ENCODE results near the gene FOXN3. TPM values are rescaled to one million over a fixed set of nuclear protein-coding genes. Genes with fewer than 3 reads are reported as not detected.

The FOXN3 gene
- total and polyA plus RNA-seq, 9 donors, result 56.9 to 172 (median 99.2) TPM

DNA sequence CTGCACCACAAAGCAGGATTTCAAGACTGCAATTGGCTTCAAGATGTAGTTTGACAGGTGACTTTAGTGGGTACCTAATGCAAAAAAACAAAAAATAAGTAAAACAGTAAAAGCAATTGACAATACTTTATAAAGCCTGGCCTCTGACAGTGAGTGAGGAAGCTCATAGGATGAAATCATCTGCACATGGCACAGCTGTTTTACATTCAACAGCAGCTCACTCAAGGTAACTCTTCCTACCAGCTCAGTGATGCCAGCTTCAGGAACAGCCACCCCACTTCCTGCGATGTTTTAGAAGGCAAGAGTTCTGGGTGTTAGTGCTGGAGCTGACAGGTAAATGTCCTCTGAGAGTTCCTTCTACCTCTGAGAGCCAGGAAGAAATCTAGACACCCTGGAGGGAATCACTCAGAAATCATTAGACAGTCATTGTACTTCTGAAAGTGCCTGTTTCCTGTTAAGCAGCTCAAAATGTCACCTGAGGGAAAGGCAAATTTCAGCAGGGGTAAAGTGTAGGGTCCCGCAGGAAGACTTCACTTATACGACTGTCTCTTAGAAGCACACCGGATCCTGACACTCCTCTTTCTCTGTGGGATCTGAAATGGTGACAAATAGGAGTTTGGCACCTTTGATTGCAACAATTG is 99.9 kb downstream of the FOXN3 start:
- H3K27ac ChIP-seq, result no peak overlapping the region
- no peak for TF ChIP-seq EP300 (IDR thresholded peaks at IDR 0.05)
- no peak for TF ChIP-seq POLR2A (IDR thresholded peaks at IDR 0.05)
- TF ChIP-seq, protein P1, sequence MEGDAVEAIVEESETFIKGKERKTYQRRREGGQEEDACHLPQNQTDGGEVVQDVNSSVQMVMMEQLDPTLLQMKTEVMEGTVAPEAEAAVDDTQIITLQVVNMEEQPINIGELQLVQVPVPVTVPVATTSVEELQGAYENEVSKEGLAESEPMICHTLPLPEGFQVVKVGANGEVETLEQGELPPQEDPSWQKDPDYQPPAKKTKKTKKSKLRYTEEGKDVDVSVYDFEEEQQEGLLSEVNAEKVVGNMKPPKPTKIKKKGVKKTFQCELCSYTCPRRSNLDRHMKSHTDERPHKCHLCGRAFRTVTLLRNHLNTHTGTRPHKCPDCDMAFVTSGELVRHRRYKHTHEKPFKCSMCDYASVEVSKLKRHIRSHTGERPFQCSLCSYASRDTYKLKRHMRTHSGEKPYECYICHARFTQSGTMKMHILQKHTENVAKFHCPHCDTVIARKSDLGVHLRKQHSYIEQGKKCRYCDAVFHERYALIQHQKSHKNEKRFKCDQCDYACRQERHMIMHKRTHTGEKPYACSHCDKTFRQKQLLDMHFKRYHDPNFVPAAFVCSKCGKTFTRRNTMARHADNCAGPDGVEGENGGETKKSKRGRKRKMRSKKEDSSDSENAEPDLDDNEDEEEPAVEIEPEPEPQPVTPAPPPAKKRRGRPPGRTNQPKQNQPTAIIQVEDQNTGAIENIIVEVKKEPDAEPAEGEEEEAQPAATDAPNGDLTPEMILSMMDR (IDR thresholded peaks at IDR 0.05), result no peak
- no peak overlapping the region for H3K4me3 ChIP-seq
- intact Hi-C loops (cut with DNase I), result no loop called here
- H3K4me1 ChIP-seq (ENCODE audit: insufficient read depth), result peaks cover 2% of the 10 kb centered on the region
- DNase-seq, result no peak
- no peaks in the 10 kb centered on the region for H3K27me3 ChIP-seq
- H3K9me3 ChIP-seq, result no peaks in the 10 kb centered on the region
- WGBS, 3 donors, result 93 to 94% (median 93%) methylated on average over 4 of the region's 4 CpGs
- no peaks in the 10 kb centered on the region for H3K36me3 ChIP-seq

DNA sequence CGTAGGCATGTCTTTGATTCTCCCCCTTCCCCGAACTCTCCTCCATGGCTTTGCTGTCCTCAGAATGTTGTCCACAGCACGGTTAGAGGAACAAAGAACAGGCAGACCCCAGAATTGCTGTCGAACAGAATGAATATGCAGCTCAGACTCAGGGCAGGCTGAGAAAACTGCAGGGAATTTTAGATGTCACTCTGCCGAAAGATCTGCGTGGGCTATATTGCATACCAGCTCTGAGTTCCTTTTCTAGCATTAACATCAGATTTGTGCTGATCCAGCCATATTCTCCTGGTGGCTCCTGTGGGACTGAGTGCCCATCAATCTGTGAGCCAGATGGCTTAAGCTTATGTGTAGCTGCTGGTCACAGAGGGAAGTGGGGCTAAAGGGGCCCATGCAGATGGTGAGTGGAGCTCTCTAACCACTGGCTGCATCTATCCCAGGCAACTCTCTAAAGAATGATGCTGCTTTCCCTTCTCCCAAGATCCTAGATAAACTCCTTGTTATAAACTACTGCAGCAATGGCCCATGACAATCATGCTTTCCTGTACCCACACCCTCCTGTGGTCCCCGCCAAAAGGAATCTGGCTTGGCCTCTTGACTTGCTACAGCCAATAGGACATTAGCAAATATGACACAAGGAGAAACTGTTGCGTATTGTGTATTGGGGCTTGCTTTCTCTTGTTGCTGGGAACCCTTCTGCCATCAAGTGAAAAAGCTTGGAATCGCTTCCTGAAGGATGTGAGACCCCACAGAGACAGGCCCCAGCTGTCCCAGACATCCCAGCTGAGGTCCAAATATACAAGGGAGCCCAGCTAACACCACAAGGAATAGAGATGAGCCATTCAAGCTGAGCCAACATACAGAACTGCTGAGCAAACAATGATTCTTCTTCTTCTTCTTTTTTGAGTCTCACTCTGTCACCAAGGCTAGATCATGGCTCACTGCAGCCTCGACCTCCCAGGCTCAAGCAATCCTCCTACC is 101.3 kb downstream of the FOXN3 start:
- Histone ChIP-seq H3K27me3 (no peaks in the 10 kb centered on the region), H3K36me3 (no peaks in the 10 kb centered on the region), H3K4me3 (no peak overlapping the region), H3K9me3 (no peaks in the 10 kb centered on the region), H3K27ac (no peak overlapping the region), H3K4me1 (ENCODE audit: insufficient read depth) (peaks cover 2% of the 10 kb centered on the region)
- TF ChIP-seq EP300 (IDR thresholded peaks at IDR 0.05), result no peak
- no peak for TF ChIP-seq POLR2A (IDR thresholded peaks at IDR 0.05)
- TF ChIP-seq, protein P1 (IDR thresholded peaks at IDR 0.05), result no peak
- intact Hi-C loops (cut with DNase I), result no loop called here
- 89 to 95% (median 91%) methylated on average over 10 of the region's 10 CpGs for WGBS, 3 donors
- DNase-seq, result no peak

DNA sequence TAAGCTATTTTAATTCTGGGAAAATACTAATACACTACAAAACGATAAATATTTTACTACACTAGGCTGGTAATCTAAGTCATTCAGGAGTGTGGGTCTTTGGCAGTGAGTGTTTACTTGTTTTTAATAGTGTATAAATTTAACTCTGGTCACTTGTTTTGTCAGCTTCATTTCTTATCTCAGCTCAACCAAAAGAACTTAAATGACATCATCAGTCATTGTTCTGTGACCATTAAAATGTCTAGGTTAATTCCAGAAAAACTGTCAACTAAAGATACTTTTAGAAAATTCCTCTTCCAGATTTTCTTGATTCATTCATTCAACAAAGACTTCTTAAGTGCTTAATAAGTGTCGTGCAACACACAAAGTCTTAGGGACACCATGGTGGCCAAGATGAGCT is 102.8 kb downstream of the FOXN3 start:
- DNase-seq, result no peak
- Histone ChIP-seq H3K4me1 (ENCODE audit: insufficient read depth) (no peaks in the 10 kb centered on the region), H3K4me3 (no peak overlapping the region), H3K27ac (no peak overlapping the region), H3K27me3 (no peaks in the 10 kb centered on the region), H3K9me3 (no peaks in the 10 kb centered on the region), H3K36me3 (no peaks in the 10 kb centered on the region)
- 96 to 98% (median 96%) methylated on average over 2 of the region's 2 CpGs for WGBS, 3 donors
- TF ChIP-seq POLR2A (IDR thresholded peaks at IDR 0.05), result no peak
- TF ChIP-seq, protein P1 (IDR thresholded peaks at IDR 0.05), result no peak
- TF ChIP-seq EP300 (IDR thresholded peaks at IDR 0.05), result no peak
- intact Hi-C loops (cut with DNase I), result no loop called here

DNA sequence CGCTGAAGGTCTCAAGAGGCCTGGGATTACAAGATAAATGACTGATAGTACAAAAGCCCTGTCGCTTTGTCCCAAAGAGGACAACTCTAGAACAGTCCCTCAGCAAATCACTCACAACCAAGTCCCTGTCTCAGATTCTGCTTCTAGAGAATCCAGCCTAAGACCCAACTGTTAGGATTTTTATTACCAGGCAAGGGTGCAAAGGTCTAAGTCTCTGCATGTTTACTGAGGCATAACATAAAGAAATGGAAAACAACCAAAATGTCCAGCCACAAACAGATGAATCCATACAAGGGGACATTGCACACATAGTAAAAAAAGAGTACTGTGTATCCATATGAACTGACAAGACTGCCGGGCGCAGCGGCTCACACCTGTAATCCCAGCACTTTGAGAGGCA is 104.1 kb downstream of the FOXN3 start:
- WGBS, 3 donors, result 98% methylated on average over 5 of the region's 5 CpGs
- Histone ChIP-seq H3K4me1 (ENCODE audit: insufficient read depth) (peaks cover 2% of the 10 kb centered on the region), H3K9me3 (no peaks in the 10 kb centered on the region), H3K27ac (no peak overlapping the region), H3K36me3 (no peaks in the 10 kb centered on the region), H3K4me3 (no peak overlapping the region), H3K27me3 (no peaks in the 10 kb centered on the region)
- DNase-seq, result no peak
- TF ChIP-seq EP300 (IDR thresholded peaks at IDR 0.05) (no peak), POLR2A (IDR thresholded peaks at IDR 0.05) (no peak)
- TF ChIP-seq, protein P1 (IDR thresholded peaks at IDR 0.05), result no peak
- intact Hi-C loops (cut with DNase I), result no loop called here

Measured in ovary (tissue), 9 donors.